Activated CD4-positive, alpha-beta T cell treated with anti-CD3 and anti-CD28 coated beads for 4 hours (primary cell): Measurements from ENCODE around the gene DOC2A.
A peak's percentile ranks its signal among the peaks of the same experiment; 100 is the strongest.
"Not testable (repeated sequence)": the region's sequence is repeated elsewhere in the genome, so short reads cannot be mapped to it uniquely, and the experiment has no call there.

Experiments
- DNase-seq, 2 donors: peaks; one replicate each; pipeline ENCODE4 v3.0.0-alpha.2; 2020

Gene DOC2A

GRCh38 chr16:30026449-30026848, 15.6 kb upstream of the DOC2A start:
- DNase-seq = no peak

- no peak for DNase-seq
These were observed 14.7 kb upstream of the DOC2A start for GRCh38 chr16:30025574-30025973.

- no peak for DNase-seq
These were observed 14.3 kb upstream of the DOC2A start for GRCh38 chr16:30025156-30025555.

- DNase-seq = no peak
These were observed 13.6 kb upstream of the DOC2A start for GRCh38 chr16:30024451-30024850.

- DNase-seq = no peak
These were observed 12.8 kb upstream of the DOC2A start for GRCh38 chr16:30023586-30023985.

- no peak for DNase-seq
These were observed 12.1 kb upstream of the DOC2A start, which contains the start of gene C16orf92 for GRCh38 chr16:30022887-30023286. C16orf92 (plus strand) TSS chr16:30023198; CDS start chr16:30023341, 143 bp downstream.

- no peak for DNase-seq
These were observed 7.9 kb upstream of the DOC2A start for GRCh38 chr16:30018731-30019158.

GRCh38 chr16:30017937-30018336, 7.1 kb upstream of the DOC2A start:
- DNase-seq = not testable (repeated sequence)

GRCh38 chr16:30017277-30017656, 6.4 kb upstream of the DOC2A start:
- DNase-seq = no peak

GRCh38 chr16:30016555-30017276, 5.9 kb upstream of the DOC2A start:
- no peak for DNase-seq

GRCh38 chr16:30015450-30015849, 4.6 kb upstream of the DOC2A start:
- not testable (repeated sequence) for DNase-seq

GRCh38 chr16:30012598-30012997, 1.8 kb upstream of the DOC2A start:
- not testable (repeated sequence) for DNase-seq

GRCh38 chr16:30011714-30012504, 1.1 kb upstream of the DOC2A start:
- DNase-seq = no peak

GRCh38 chr16:30009990-30010843, 610 bp downstream of the DOC2A start:
- no peak for DNase-seq

- DNase-seq = no peak
These were observed 1.6 kb downstream of the DOC2A start for GRCh38 chr16:30009085-30009862.

- DNase-seq = no peak
These were observed 3.4 kb downstream of the DOC2A start for GRCh38 chr16:30007378-30007895.

- no peak for DNase-seq
These were observed 4.0 kb downstream of the DOC2A start for GRCh38 chr16:30006659-30007377.

- DNase-seq = no peak
These were observed 4.7 kb downstream of the DOC2A start for GRCh38 chr16:30006095-30006473.

- DNase-seq = peak; percentile 40 to 48
These were observed 5.3 kb downstream of the DOC2A start for GRCh38 chr16:30005341-30006094.

- no peak for DNase-seq
These were observed 6.0 kb downstream of the DOC2A start for GRCh38 chr16:30004811-30005242.

GRCh38 chr16:30004424-30004776, 6.4 kb downstream of the DOC2A start:
- DNase-seq = no peak
